Hepatocyte (in vitro differentiated cells): ENCODE measurements around the gene NRXN2.

Source experiments
- CTCF ChIP-seq: fragments of 200-600 bp; sonication (generic); IDR thresholded peaks from 2 replicates; pipeline ENCODE4 v1.5.1; 2016; ENCODE audit warnings: antibody characterized with exemption, mild to moderate bottlenecking; ENCODE audit not compliant: poor library complexity
- EZH2 ChIP-seq: fragments of 200-600 bp; sonication (generic); IDR thresholded peaks from 2 replicates; pipeline ENCODE4 v1.6.1; 2016; ENCODE audit warnings: antibody characterized with exemption, mild to moderate bottlenecking, borderline replicate concordance

- TF ChIP-seq CTCF (no peak), EZH2 (no peak)
These were observed 114.4 kb downstream of the NRXN2 start for GRCh38 chr11:64608636-64609035.
